HepG2 (cell line): Measurements from ENCODE around the gene NOTO. TPM values are rescaled to one million over a fixed set of nuclear protein-coding genes. Genes with fewer than 3 reads are reported as not detected.
A peak's percentile ranks its signal among the peaks of the same experiment; 100 is the strongest.

Experiments
- BRCA1 ChIP-seq: sonication (generic); formaldehyde crosslinking; IDR thresholded peaks from 2 replicates; pipeline ENCODE4 v1.4.0; 2020; ENCODE audit warnings: missing genetic modification reagents
- BRD4 ChIP-seq: sonication (generic); formaldehyde crosslinking; IDR thresholded peaks from 2 replicates; pipeline ENCODE4 v1.4.0; 2020; ENCODE audit warnings: missing genetic modification reagents
- FLYWCH1 ChIP-seq: sonication (generic); formaldehyde crosslinking; IDR thresholded peaks from 2 replicates; pipeline ENCODE4 v1.8.1; 2023; ENCODE audit warnings: mild to moderate bottlenecking, missing genetic modification reagents
- FOXM1 ChIP-seq: sonication (generic); formaldehyde crosslinking; IDR thresholded peaks from 2 replicates; pipeline ENCODE4 v1.5.0; 2020; ENCODE audit warnings: missing genetic modification reagents
- HNRNPH1 ChIP-seq: fragments of 200-400 bp; formaldehyde crosslinking; optimal IDR thresholded peaks from 2 replicates; pipeline ENCODE3; 2017; ENCODE audit warnings: mild to moderate bottlenecking, low read depth, low read length
- HNRNPL ChIP-seq: fragments of 200-400 bp; formaldehyde crosslinking; IDR thresholded peaks from 2 replicates; pipeline ENCODE4 v1.6.1; 2017; ENCODE audit warnings: mild to moderate bottlenecking, low read depth, low read length
- KAT2B ChIP-seq: fragments of 150-350 bp; IDR thresholded peaks from 2 replicates; pipeline ENCODE4 v1.6.1; 2014; ENCODE audit warnings: low read depth, low read length, borderline replicate concordance
- NCOA2 ChIP-seq: sonication (generic); formaldehyde crosslinking; IDR thresholded peaks from 2 replicates; pipeline ENCODE4 v1.8.0; 2022; ENCODE audit warnings: inconsistent platforms
- NFIC ChIP-seq: IDR thresholded peaks from 2 replicates; pipeline ENCODE4 v1.6.1; 2012; ENCODE audit warnings: mild to moderate bottlenecking, low read length, inconsistent platforms
- NKX3-1 ChIP-seq: sonication (generic); formaldehyde crosslinking; IDR thresholded peaks from 2 replicates; pipeline ENCODE4 v1.5.0; 2020; ENCODE audit warnings: missing genetic modification reagents
- PCBP1 ChIP-seq: fragments of 200-400 bp; formaldehyde crosslinking; IDR thresholded peaks from 2 replicates; pipeline ENCODE4 v1.6.1; 2017; ENCODE audit warnings: mild to moderate bottlenecking, low read depth, low read length, borderline replicate concordance
- SAFB2 ChIP-seq: sonication (generic); formaldehyde crosslinking; IDR thresholded peaks from 2 replicates; pipeline ENCODE4 v1.5.1; 2020; ENCODE audit warnings: missing genetic modification reagents, low read depth, mild to moderate bottlenecking, borderline replicate concordance
- SNRNP70 ChIP-seq: fragments of 200-400 bp; formaldehyde crosslinking; IDR thresholded peaks from 2 replicates; pipeline ENCODE4 v1.6.1; 2017; ENCODE audit warnings: mild to moderate bottlenecking, low read depth, low read length, moderate library complexity
- ZBTB1 ChIP-seq: sonication (generic); formaldehyde crosslinking; IDR thresholded peaks from 2 replicates; pipeline ENCODE4 v1.4.0; 2020; ENCODE audit warnings: missing genetic modification reagents, borderline replicate concordance
- ZNF20 ChIP-seq: sonication (generic); formaldehyde crosslinking; IDR thresholded peaks from 2 replicates; pipeline ENCODE4 v1.4.0; 2020; ENCODE audit warnings: mild to moderate bottlenecking, moderate library complexity, missing genetic modification reagents
- ZNF547 ChIP-seq: sonication (generic); formaldehyde crosslinking; IDR thresholded peaks from 2 replicates; pipeline ENCODE4 v1.5.1; 2020; ENCODE audit warnings: mild to moderate bottlenecking, missing genetic modification reagents
- ZNF556 ChIP-seq: sonication (generic); formaldehyde crosslinking; IDR thresholded peaks from 2 replicates; pipeline ENCODE4 v1.4.0; 2020; ENCODE audit warnings: mild to moderate bottlenecking, missing genetic modification reagents, borderline replicate concordance
- ZSCAN21 ChIP-seq: sonication (generic); formaldehyde crosslinking; IDR thresholded peaks from 2 replicates; pipeline ENCODE4 v1.8.0; 2022; ENCODE audit warnings: mild to moderate bottlenecking, missing genetic modification reagents, moderate library complexity, borderline replicate concordance
- polyA plus RNA-seq, 8 experiments: library from polyadenylated mRNA; depleted of rRNA in 3 of 8; stranded (reverse) in 7 of 8; unstranded in 1 of 8; fragments of >200 nt; fragmentation: Illumina TruSeq in 4 of 8; extraction: Trizol in 4 of 8; gene quantifications; 2 replicates each; pipeline versions ENCODE4 v1.2.1 to v1.2.3, GENCODE V29; 2011 to 2016; ENCODE audit warnings: low read depth in 4 of 8, missing spikeins in 1 of 8, mixed read lengths in 1 of 8; ENCODE audit not compliant: insufficient read depth in 1 of 8
- total RNA-seq, 5 experiments: library from RNA; depleted of rRNA; stranded (reverse); fragments of >200 nt; fragmentation: Illumina TruSeq; extraction: Trizol; gene quantifications; 2 replicates each; pipeline ENCODE4 v1.2.3, GENCODE V29; 2016; ENCODE audit warnings: low read depth in 1 of 5
- TF ChIP-seq, protein P1 (sequence below): sonication (generic); formaldehyde crosslinking; IDR thresholded peaks from 2 replicates; pipeline ENCODE4 v1.5.0; 2020; ENCODE audit warnings: missing genetic modification reagents, mild to moderate bottlenecking, borderline replicate concordance
- TF ChIP-seq, protein P2 (sequence below): sonication (generic); formaldehyde crosslinking; IDR thresholded peaks from 2 replicates; pipeline ENCODE4 v1.8.0; 2022; ENCODE audit warnings: mild to moderate bottlenecking, missing genetic modification reagents, borderline replicate concordance
- TF ChIP-seq, protein P3 (sequence below): sonication (generic); formaldehyde crosslinking; IDR thresholded peaks from 2 replicates; pipeline ENCODE4 v1.5.1; 2020; ENCODE audit warnings: missing genetic modification reagents, mild to moderate bottlenecking, borderline replicate concordance
- TF ChIP-seq, protein P4 (sequence below): sonication (generic); formaldehyde crosslinking; IDR thresholded peaks from 2 replicates; pipeline ENCODE4 v1.5.0; 2020; ENCODE audit warnings: mild to moderate bottlenecking, missing genetic modification reagents
- TF ChIP-seq, protein P5 (sequence below): sonication (generic); formaldehyde crosslinking; IDR thresholded peaks from 2 replicates; pipeline ENCODE4 v1.5.0; 2020; ENCODE audit warnings: missing genetic modification reagents

NOTO gene
- total and polyA plus RNA-seq, 2 of the 13 experiments (the other 11 are each of a cell fraction or from before 2014, with no cell fraction given), result not detected

DNA sequence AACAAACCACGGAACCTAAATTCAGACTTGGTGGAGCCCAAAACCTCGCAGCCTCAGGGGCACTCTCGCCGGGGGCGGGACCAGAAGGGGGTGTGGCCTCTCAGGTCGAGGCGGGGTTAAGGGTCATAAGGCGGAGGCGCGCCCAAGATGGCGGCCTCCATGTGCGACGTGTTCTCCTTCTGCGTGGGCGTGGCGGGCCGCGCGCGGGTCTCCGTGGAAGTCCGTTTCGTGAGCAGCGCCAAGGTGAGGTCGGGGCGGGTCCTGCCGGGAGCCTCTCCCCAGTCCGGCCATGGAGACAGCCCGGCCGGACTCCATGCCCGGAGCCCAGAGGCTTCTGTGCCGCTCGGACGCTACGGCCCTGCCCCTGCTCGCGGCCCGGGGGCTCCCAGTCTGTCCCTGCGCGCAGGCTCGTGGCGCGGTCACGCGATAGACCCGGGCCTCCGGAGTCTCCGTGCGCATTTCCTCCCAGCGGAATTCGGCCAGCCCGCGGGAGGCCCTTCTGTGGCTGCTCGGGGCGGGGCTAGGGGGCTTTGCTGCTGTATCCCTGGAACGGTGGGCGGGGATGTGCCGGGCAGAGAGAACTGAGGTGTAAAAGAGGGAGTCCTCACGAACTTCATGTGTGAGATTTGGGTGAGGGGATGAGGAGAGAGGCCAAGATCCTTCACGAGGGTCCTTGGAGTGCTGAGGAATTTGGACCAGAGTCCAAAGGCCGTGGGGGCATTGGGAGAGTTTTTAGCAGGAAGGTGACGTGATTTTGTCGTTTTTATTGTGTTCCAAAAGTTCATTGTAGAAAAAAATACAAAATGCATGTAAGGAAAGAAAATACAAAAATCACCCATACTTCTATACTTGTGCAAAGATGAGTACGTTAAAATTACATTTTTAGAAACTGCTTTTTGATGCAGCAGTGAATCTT lies 12.0 kb downstream of the NOTO start, which contains the start of gene SMYD5 (continued):
- TF ChIP-seq, protein P1, sequence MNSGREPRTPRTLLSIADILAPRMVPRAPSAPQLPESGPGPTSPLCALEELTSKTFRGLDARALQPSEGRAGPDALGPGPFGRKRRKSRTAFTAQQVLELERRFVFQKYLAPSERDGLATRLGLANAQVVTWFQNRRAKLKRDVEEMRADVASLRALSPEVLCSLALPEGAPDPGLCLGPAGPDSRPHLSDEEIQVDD, result 0 out of 2 replicates have a peak, but pooled peaks have one; percentile 26
- TF ChIP-seq FOXM1 (no peak; the same call in 1 of the 2 replicates), HNRNPH1 (no peak), FLYWCH1 (CRISPR knock-in tag) (0 out of 2 replicates have a peak, but pooled peaks have one; percentile 89), BRD4 (CRISPR knock-in tag) (peak; percentile 92), SAFB2 (CRISPR knock-in tag) (peak; percentile 47; the same call in 1 of the 2 replicates), ZNF556 (CRISPR knock-in tag) (peak; percentile 89), ZNF547 (CRISPR knock-in tag) (0 out of 2 replicates have a peak, but pooled peaks have one; percentile 81), NCOA2 (CRISPR knock-in tag) (no peak), NFIC (no peak; the same call in 1 of the 2 replicates), BRCA1 (CRISPR knock-in tag) (peak; percentile 66; the same call in 1 of the 2 replicates), ZBTB1 (CRISPR knock-in tag) (no peak), ZNF20 (peak; percentile 57; the same call in 1 of the 2 replicates), HNRNPL (0 out of 2 replicates have a peak, but pooled peaks have one; percentile 24), KAT2B (no peak), PCBP1 (peak; percentile 89), NKX3-1 (peak; percentile 74), ZSCAN21 (CRISPR knock-in tag) (peak; percentile 87; the same call in 1 of the 2 replicates), SNRNP70 (no peak)
- TF ChIP-seq, protein P2, sequence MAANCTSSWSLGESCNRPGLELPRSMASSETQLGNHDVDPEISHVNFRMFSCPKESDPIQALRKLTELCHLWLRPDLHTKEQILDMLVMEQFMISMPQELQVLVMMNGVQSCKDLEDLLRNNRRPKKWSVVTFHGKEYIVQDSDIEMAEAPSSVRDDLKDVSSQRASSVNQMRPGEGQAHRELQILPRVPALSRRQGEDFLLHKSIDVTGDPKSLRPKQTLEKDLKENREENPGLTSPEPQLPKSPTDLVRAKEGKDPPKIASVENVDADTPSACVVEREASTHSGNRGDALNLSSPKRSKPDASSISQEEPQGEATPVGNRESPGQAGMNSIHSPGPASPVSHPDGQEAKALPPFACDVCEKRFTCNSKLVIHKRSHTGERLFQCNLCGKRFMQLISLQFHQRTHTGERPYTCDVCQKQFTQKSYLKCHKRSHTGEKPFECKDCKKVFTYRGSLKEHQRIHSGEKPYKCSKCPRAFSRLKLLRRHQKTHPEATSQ (CRISPR knock-in tag), result no peak
- TF ChIP-seq, protein P3, sequence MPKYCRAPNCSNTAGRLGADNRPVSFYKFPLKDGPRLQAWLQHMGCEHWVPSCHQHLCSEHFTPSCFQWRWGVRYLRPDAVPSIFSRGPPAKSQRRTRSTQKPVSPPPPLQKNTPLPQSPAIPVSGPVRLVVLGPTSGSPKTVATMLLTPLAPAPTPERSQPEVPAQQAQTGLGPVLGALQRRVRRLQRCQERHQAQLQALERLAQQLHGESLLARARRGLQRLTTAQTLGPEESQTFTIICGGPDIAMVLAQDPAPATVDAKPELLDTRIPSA (CRISPR knock-in tag), result 0 out of 2 replicates have a peak, but pooled peaks have one; percentile 46
- TF ChIP-seq, protein P4, sequence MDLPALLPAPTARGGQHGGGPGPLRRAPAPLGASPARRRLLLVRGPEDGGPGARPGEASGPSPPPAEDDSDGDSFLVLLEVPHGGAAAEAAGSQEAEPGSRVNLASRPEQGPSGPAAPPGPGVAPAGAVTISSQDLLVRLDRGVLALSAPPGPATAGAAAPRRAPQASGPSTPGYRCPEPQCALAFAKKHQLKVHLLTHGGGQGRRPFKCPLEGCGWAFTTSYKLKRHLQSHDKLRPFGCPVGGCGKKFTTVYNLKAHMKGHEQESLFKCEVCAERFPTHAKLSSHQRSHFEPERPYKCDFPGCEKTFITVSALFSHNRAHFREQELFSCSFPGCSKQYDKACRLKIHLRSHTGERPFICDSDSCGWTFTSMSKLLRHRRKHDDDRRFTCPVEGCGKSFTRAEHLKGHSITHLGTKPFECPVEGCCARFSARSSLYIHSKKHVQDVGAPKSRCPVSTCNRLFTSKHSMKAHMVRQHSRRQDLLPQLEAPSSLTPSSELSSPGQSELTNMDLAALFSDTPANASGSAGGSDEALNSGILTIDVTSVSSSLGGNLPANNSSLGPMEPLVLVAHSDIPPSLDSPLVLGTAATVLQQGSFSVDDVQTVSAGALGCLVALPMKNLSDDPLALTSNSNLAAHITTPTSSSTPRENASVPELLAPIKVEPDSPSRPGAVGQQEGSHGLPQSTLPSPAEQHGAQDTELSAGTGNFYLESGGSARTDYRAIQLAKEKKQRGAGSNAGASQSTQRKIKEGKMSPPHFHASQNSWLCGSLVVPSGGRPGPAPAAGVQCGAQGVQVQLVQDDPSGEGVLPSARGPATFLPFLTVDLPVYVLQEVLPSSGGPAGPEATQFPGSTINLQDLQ (CRISPR knock-in tag), result peak; percentile 98
- TF ChIP-seq, protein P5, sequence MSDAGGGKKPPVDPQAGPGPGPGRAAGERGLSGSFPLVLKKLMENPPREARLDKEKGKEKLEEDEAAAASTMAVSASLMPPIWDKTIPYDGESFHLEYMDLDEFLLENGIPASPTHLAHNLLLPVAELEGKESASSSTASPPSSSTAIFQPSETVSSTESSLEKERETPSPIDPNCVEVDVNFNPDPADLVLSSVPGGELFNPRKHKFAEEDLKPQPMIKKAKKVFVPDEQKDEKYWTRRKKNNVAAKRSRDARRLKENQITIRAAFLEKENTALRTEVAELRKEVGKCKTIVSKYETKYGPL (CRISPR knock-in tag), result 0 out of 2 replicates have a peak, but pooled peaks have one; percentile 45
